Measurements from ENCODE around the gene ORC3.

Gene ORC3

DNA sequence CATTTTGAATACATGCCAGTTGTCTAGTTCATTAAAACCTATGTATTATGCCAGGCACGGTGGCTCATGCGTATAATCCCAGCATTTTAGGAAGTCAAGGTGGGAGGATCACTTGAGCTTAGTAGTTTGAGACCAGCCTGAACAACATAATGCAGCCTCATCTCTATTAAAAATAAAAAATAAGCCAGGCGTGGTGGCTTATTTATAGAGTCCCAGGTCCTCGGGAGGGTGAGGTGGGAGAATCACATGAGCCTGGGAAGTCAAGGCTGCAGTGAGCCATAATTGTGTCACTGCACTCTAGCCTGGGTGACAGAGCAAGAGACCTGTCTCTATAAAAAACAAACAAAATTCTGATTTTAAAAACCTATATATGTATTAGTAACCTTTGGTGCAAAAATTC is 27.5 kb downstream of the ORC3 start:
- DNase-seq (ENCODE audit: low read depth): no peak
- TF ChIP-seq, protein P1, sequence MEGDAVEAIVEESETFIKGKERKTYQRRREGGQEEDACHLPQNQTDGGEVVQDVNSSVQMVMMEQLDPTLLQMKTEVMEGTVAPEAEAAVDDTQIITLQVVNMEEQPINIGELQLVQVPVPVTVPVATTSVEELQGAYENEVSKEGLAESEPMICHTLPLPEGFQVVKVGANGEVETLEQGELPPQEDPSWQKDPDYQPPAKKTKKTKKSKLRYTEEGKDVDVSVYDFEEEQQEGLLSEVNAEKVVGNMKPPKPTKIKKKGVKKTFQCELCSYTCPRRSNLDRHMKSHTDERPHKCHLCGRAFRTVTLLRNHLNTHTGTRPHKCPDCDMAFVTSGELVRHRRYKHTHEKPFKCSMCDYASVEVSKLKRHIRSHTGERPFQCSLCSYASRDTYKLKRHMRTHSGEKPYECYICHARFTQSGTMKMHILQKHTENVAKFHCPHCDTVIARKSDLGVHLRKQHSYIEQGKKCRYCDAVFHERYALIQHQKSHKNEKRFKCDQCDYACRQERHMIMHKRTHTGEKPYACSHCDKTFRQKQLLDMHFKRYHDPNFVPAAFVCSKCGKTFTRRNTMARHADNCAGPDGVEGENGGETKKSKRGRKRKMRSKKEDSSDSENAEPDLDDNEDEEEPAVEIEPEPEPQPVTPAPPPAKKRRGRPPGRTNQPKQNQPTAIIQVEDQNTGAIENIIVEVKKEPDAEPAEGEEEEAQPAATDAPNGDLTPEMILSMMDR (IDR thresholded peaks at IDR 0.05; ENCODE audit: insufficient read depth, low read depth, low read length, missing control alignments): no peak

DNA sequence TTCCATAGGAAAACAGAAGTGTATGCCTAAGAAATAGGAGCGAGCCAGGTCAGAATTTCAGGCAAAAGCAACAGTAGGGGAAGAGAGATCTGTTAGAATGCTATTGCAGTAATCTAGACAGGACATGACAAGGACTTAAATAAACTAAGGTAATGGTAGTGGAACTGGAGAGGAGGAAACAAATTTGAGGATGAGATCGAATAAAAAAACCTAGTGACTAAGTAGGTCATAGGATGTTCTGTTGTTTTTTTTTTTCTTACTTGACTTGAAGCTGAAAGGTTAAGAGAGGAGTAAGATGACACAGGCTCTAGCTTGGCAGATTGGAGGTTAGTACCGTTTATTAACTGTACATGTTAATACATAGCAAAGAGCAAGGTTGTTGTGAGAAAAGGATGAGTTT is 28.6 kb downstream of the ORC3 start:
- DNase-seq (ENCODE audit: low read depth): no peak
- TF ChIP-seq, protein P1 (IDR thresholded peaks at IDR 0.05; ENCODE audit: insufficient read depth, low read depth, low read length, missing control alignments): no peak

More for the DNA sequence above, 27.5 kb downstream of the ORC3 start:
- H3K4me3 ChIP-seq (ENCODE audit: low read depth, low read length): no peak overlapping the region

DNA sequence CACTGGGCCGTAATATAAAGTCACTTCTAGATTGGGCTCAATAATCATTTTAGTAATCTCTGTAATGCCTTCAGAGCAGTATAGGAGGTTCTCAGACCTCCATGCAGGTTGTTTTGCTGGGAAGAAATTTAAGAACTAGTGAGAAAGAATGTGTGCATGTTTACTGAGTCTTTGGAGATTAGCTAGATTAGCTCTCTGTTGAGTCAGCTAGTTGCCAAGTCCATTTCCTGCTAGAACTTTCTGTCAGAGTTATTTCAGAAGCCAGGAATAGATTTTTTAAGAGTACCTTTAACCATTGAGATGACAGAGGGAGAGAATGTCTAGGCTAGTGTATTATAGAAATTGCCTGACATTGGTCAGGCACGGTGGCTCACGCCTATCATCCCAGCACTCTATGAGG is 33.3 kb downstream of the ORC3 start:
- no peak for DNase-seq (ENCODE audit: low read depth)
- H3K4me3 ChIP-seq (ENCODE audit: low read depth, low read length): no peak overlapping the region
- TF ChIP-seq, protein P1 (IDR thresholded peaks at IDR 0.05; ENCODE audit: insufficient read depth, low read depth, low read length, missing control alignments): no peak

More for the DNA sequence above, 28.6 kb downstream of the ORC3 start:
- no peak overlapping the region for H3K4me3 ChIP-seq (ENCODE audit: low read depth, low read length)

DNA sequence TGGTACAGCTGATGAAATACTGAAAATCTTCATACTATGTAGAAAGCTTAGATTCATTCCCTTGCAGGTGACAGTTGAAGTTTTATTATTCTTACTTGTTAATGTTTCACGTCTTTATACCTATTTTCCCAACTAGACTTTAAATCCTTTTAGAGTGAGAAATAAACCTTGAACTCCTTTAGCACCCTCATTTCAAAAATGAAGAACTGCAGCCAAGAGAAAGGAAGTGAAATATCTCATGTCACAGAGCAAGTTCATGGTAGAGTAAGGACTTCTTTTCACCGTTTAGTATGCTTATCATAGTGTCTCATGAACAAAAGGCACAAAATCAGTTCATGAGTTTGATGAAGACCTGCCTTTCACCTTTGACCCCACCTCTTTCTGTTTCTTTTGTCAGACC is 38.5 kb downstream of the ORC3 start:
- DNase-seq (ENCODE audit: low read depth): peak; percentile 6
- H3K4me3 ChIP-seq (ENCODE audit: low read depth, low read length): no peak overlapping the region
- TF ChIP-seq, protein P1 (IDR thresholded peaks at IDR 0.05; ENCODE audit: insufficient read depth, low read depth, low read length, missing control alignments): no peak

DNA sequence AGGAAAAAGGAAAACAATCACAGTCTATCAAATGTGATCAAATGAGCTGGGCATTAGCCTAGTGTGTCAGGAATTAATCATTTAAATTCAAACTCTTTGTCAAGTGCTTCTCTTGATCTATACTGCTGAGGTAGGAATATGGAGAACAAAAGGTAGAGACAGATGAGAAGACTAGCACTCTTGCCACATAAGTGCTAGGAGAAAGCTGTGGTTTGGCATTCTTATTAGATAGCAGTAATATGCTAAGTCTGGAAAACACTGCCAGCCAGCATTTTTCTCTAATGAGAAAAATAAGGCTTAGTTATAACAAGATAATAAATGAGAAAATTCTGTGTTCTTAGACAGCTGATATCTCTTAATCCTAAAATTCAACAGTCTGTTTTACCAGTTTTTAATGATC is 38.9 kb downstream of the ORC3 start:
- no peak for DNase-seq (ENCODE audit: low read depth)

DNA sequence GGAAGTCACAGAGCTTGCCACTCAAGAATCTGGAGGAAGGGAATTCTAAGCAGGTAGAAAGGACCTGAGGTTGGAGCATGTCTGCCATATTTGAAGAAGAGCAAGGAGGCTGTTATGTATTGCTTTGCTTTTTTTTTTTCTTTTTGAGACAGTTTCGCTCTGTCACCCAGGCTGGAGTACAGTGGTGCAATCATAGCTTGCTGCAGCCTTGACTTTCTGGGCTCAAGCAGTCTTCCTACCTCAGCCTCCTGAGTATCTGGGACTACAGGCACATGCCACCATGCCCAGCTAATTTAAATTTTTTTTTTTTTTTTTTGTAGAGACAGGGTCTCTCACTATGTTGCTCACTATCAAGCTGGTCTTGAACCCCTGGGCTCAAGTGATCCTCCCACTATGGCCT is 40.8 kb downstream of the ORC3 start:
- H3K4me3 ChIP-seq (ENCODE audit: low read depth, low read length): no peak overlapping the region
- DNase-seq (ENCODE audit: low read depth): no peak
- TF ChIP-seq, protein P1 (IDR thresholded peaks at IDR 0.05; ENCODE audit: insufficient read depth, low read depth, low read length, missing control alignments): no peak

More for the DNA sequence above, 38.9 kb downstream of the ORC3 start:
- TF ChIP-seq, protein P1 (IDR thresholded peaks at IDR 0.05; ENCODE audit: insufficient read depth, low read depth, low read length, missing control alignments): no peak
- no peak overlapping the region for H3K4me3 ChIP-seq (ENCODE audit: low read depth, low read length)

DNA sequence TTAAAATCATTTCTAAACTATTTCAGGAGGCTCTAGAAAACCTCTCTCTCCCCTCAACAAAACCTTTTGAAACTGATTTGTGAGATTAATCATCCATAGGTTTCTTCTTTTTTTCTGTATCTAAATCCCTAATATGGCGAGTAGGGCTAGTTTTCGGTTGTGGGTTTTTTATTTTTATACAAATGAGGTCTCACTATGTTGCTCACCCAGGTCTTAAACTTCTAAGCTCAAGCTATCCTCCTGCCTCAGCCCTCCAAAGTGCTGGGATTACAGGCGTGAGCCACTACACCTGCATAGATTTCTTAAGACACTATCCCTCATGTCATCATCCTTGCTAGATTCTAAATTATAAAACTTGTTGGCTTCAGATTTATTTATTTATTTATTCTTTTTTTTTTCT is 43.9 kb downstream of the ORC3 start:
- no peak overlapping the region for H3K4me3 ChIP-seq (ENCODE audit: low read depth, low read length)
- DNase-seq (ENCODE audit: low read depth): no peak
- TF ChIP-seq, protein P1 (IDR thresholded peaks at IDR 0.05; ENCODE audit: insufficient read depth, low read depth, low read length, missing control alignments): no peak

Data from GM12865 (cell line).